ENCODE measurements around the gene CELF4.

The CELF4 gene

GRCh38 chr18:37253394-37254235 is 312.0 kb downstream of the CELF4 start:
- DNase-seq (ENCODE audit: low spot score) (no peak), ATAC-seq (ENCODE audit: low read depth) (peak; percentile 60)
- H3K9me3 ChIP-seq (ENCODE audit: severe bottlenecking), result no peaks in the 10 kb centered on the region
- H3K27ac ChIP-seq (ENCODE audit: poor library complexity, severe bottlenecking), result no peak overlapping the region
- H3K4me3 ChIP-seq (ENCODE audit: severe bottlenecking), result peak overlapping the region; percentile 30
- H3K36me3 ChIP-seq (ENCODE audit: low read depth), result no peaks in the 10 kb centered on the region
- H3K4me1 ChIP-seq (ENCODE audit: insufficient read depth, poor library complexity, severe bottlenecking), result no peaks in the 10 kb centered on the region
- peaks cover 11% of the 10 kb centered on the region for H3K27me3 ChIP-seq (ENCODE audit: insufficient read depth, poor library complexity, severe bottlenecking)
- TF ChIP-seq CTCF (IDR thresholded peaks at IDR 0.05; ENCODE audit: poor library complexity, severe bottlenecking), result no peak

GRCh38 chr18:37252854-37253393 is 312.7 kb downstream of the CELF4 start:
- Histone ChIP-seq H3K27me3 (ENCODE audit: insufficient read depth, poor library complexity, severe bottlenecking) (peaks cover 4% of the 10 kb centered on the region), H3K4me3 (ENCODE audit: severe bottlenecking) (no peak overlapping the region), H3K36me3 (ENCODE audit: low read depth) (no peaks in the 10 kb centered on the region), H3K4me1 (ENCODE audit: insufficient read depth, poor library complexity, severe bottlenecking) (no peaks in the 10 kb centered on the region), H3K9me3 (ENCODE audit: severe bottlenecking) (no peaks in the 10 kb centered on the region), H3K27ac (ENCODE audit: poor library complexity, severe bottlenecking) (no peak overlapping the region)
- ATAC-seq (ENCODE audit: low read depth) (no peak), DNase-seq (ENCODE audit: low spot score) (peak; percentile 11)
- no peak for TF ChIP-seq CTCF (IDR thresholded peaks at IDR 0.05; ENCODE audit: poor library complexity, severe bottlenecking)

- H3K27ac ChIP-seq (ENCODE audit: poor library complexity, severe bottlenecking), result no peak overlapping the region
- DNase-seq (ENCODE audit: low spot score) (no peak), ATAC-seq (ENCODE audit: low read depth) (no peak)
- no peak for TF ChIP-seq CTCF (IDR thresholded peaks at IDR 0.05; ENCODE audit: poor library complexity, severe bottlenecking)
- no peaks in the 10 kb centered on the region for H3K9me3 ChIP-seq (ENCODE audit: severe bottlenecking)
- H3K4me3 ChIP-seq (ENCODE audit: severe bottlenecking), result no peak overlapping the region
- H3K36me3 ChIP-seq (ENCODE audit: low read depth), result no peaks in the 10 kb centered on the region
- no peaks in the 10 kb centered on the region for H3K4me1 ChIP-seq (ENCODE audit: insufficient read depth, poor library complexity, severe bottlenecking)
- peaks cover 1% of the 10 kb centered on the region for H3K27me3 ChIP-seq (ENCODE audit: insufficient read depth, poor library complexity, severe bottlenecking)
Measured at GRCh38 chr18:37252342-37252741, 313.3 kb downstream of the CELF4 start.

- H3K36me3 ChIP-seq (ENCODE audit: low read depth), result no peaks in the 10 kb centered on the region
- peak; percentile 21 for DNase-seq (ENCODE audit: low spot score)
- no peak overlapping the region for H3K4me3 ChIP-seq (ENCODE audit: severe bottlenecking)
- no peaks in the 10 kb centered on the region for H3K9me3 ChIP-seq (ENCODE audit: severe bottlenecking)
- H3K27ac ChIP-seq (ENCODE audit: poor library complexity, severe bottlenecking), result no peak overlapping the region
- TF ChIP-seq CTCF (IDR thresholded peaks at IDR 0.05; ENCODE audit: poor library complexity, severe bottlenecking), result no peak
- no peaks in the 10 kb centered on the region for H3K4me1 ChIP-seq (ENCODE audit: insufficient read depth, poor library complexity, severe bottlenecking)
- ATAC-seq (ENCODE audit: low read depth), result no peak
- H3K27me3 ChIP-seq (ENCODE audit: insufficient read depth, poor library complexity, severe bottlenecking), result no peaks in the 10 kb centered on the region
Measured at GRCh38 chr18:37251679-37252078, 313.9 kb downstream of the CELF4 start.

All from RWPE2 (cell line).